DMS79 treated with DMSO at 0.1 percent for 48 hours (cell line): ENCODE data around the gene FOXN3.

ENCODE experiments used
- DNase-seq: peaks from one replicate; lab custom pipeline; 2025; lab: John Stamatoyannopoulos, UW

The FOXN3 gene

DNA sequence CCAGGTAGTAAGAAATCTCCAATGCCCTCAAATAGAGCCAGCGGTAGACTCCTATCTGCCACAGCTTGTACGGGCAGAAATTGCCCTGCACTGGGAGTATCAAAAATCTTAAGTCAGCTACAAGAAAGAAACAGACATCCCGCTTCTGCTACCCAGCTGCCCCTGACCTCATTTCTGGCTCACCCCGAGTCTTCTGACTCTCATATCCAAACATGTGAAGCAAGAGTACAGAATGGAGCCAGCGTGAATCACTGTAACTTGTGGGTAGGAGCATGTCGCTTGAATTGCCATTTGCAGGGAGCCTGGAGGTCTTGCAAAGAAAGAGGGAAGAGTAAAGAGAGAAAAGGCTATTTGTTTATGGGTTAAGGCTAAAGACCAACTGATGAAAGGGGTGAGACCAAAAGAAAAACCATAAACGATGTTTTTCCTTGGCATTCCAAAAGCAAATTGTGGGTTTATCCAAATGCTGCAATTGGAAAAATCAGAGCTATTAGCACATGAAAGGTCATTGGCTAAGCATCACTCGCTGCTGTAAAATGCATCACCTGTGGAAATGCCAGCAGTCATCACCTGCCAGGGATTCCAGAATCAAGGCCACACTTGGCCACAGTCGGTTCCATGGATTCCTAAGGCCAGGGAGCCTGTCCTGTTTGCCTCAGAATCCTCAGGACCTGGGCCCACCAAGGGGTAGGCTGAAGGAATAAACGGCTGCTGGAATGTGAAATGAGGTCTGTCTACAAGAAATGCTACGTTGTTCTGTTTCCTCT lies 86.6 kb downstream of the FOXN3 start:
- no peak for DNase-seq

DNA sequence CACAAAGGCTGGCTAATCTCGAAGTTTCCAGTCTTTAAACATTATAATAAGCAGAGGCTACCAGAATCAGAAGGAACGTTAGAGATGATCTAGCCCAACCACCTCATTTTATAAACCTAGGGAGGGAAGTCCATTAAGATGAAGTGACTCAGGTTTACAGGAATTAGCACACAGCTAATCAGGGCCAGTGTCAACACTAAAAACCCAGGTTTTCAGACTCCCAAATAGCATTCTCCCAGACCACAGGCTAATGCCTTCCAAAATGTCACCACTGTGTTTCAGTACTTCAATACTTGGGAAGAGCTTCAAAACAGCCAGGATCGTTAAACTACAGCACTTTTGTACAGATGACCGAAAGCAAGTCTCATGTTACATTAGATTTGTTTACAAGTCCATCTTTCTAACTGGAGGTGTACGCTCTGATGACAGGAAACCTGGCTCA lies 89.2 kb downstream of the FOXN3 start:
- peak; percentile 84 for DNase-seq

DNA sequence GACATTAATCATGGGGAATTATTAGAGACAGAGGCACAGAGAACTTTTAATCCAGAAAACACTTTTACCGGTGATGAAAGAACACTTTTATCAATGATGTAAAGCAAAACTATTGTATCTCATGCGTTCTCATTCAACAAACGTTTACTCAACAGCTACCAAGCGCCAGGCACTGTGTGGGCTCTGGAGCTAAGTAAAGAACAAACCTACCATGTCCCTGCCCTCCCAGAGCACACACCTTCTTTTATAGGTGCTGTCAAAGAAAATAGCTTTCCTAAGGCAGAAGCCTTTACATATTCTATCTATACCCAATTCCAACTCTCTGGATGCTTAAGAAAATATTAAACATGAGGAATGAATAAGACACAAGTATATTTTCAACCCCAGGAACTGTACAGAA lies 91.1 kb downstream of the FOXN3 start:
- no peak for DNase-seq

DNA sequence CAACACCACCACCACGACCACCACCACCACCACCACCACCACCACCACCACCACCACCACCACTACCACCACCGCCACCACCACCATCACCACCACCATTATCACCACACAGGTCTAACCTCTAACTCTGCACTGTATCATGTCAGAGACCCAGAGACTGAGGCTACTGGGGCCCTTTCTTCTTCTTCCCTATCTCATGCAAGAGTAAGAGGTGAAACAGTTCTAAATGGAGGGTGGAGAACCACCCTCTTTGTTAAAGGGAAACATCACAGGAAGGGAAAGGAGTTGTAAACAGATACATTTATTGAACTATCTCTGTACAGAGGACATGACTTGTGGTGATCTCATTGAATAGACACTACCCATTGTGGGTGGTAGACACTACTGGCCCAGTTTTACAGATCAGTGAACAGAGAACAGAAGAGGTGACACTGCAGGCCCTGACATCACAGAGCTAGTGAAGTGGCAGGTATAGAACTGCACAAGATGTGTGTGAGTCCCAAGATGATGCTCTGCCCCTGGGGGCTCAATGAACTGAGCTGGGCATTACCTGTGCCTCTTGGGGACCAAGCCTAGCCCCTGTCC lies 91.6 kb downstream of the FOXN3 start:
- no peak for DNase-seq

DNA sequence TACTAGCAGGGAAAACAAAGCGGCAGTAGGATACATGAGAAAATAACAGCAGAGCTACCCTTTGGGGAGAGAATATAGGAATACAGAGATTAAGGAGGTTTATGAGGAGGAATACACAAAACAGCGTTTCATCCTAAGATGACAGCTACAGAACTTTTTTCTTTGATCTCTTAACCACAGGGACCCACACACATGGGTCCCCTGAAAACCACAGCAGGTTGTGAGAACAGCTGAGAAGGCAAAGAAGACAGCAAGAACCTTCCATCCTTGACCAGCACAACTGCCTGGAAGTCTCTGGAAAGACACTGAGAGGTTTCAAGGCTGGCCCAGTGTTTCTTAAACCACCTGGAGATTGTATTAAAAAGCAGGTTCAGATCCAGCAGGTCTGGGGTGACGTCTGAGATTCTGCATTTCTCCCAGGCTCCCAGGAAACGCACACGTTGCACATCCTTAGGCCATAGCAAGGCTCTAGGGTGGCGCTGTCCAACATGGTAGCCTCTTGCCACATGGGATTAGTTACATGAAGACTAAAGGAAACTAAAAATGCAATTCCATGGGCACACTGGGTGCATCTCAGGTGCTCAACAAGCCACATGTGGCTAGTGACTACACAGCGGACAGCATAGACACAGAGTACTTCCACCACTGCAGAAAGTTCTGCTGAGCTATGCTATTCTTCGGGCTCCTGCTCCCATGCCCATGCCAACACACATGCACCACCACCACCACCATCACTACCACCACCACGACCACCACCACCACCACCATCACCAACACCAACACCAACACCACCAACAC lies 92.3 kb downstream of the FOXN3 start:
- no peak for DNase-seq

DNA sequence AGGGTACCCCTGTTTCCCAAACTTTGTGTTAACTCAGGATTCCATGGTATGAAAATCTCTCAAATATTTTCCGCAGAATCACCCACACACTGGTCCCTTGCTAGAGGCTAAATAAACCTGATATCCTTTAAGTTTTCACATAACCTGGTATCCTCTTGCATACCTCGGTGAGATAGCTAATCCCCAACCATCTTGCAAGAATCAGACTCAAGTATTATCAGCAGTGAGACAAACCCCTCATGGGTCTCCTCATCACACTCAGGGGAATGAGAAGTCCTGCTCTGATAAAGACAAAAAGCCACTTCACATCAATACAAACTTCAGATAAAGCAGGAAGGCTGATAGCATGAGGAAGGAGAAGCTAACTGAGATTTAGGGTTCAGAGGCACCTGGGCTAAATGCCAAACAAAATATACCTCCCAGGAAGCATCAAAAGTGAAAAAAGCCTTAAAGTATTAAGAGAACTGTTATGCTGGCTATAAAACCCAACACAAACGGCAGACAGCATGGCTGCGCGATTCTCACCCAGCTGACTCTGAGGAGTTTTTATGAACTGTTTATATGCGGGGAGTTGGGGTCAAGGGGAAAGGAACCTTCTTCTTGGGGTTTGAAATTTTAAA lies 96.5 kb downstream of the FOXN3 start:
- DNase-seq, result no peak

DNA sequence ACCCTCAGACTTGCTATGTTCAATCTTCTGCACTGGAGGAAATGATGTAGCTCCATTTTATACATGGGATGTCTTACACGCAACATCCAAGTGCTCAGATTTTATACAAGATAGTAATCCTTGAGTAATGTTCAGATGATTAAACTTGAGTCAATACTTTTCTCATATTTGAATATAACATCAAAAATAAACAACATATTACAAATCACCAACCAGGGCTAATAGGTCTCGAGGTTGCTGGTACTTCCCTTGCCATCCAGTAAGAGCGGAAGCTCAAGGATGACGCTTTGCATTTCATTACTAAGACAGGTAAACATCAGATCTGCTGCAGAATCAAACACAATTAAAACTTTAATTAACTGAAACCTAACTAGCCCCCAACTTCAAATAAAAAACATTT lies 97.3 kb downstream of the FOXN3 start:
- DNase-seq, result no peak

DNA sequence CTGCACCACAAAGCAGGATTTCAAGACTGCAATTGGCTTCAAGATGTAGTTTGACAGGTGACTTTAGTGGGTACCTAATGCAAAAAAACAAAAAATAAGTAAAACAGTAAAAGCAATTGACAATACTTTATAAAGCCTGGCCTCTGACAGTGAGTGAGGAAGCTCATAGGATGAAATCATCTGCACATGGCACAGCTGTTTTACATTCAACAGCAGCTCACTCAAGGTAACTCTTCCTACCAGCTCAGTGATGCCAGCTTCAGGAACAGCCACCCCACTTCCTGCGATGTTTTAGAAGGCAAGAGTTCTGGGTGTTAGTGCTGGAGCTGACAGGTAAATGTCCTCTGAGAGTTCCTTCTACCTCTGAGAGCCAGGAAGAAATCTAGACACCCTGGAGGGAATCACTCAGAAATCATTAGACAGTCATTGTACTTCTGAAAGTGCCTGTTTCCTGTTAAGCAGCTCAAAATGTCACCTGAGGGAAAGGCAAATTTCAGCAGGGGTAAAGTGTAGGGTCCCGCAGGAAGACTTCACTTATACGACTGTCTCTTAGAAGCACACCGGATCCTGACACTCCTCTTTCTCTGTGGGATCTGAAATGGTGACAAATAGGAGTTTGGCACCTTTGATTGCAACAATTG lies 99.9 kb downstream of the FOXN3 start:
- no peak for DNase-seq

DNA sequence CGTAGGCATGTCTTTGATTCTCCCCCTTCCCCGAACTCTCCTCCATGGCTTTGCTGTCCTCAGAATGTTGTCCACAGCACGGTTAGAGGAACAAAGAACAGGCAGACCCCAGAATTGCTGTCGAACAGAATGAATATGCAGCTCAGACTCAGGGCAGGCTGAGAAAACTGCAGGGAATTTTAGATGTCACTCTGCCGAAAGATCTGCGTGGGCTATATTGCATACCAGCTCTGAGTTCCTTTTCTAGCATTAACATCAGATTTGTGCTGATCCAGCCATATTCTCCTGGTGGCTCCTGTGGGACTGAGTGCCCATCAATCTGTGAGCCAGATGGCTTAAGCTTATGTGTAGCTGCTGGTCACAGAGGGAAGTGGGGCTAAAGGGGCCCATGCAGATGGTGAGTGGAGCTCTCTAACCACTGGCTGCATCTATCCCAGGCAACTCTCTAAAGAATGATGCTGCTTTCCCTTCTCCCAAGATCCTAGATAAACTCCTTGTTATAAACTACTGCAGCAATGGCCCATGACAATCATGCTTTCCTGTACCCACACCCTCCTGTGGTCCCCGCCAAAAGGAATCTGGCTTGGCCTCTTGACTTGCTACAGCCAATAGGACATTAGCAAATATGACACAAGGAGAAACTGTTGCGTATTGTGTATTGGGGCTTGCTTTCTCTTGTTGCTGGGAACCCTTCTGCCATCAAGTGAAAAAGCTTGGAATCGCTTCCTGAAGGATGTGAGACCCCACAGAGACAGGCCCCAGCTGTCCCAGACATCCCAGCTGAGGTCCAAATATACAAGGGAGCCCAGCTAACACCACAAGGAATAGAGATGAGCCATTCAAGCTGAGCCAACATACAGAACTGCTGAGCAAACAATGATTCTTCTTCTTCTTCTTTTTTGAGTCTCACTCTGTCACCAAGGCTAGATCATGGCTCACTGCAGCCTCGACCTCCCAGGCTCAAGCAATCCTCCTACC lies 101.3 kb downstream of the FOXN3 start:
- no peak for DNase-seq

DNA sequence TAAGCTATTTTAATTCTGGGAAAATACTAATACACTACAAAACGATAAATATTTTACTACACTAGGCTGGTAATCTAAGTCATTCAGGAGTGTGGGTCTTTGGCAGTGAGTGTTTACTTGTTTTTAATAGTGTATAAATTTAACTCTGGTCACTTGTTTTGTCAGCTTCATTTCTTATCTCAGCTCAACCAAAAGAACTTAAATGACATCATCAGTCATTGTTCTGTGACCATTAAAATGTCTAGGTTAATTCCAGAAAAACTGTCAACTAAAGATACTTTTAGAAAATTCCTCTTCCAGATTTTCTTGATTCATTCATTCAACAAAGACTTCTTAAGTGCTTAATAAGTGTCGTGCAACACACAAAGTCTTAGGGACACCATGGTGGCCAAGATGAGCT lies 102.8 kb downstream of the FOXN3 start:
- no peak for DNase-seq

DNA sequence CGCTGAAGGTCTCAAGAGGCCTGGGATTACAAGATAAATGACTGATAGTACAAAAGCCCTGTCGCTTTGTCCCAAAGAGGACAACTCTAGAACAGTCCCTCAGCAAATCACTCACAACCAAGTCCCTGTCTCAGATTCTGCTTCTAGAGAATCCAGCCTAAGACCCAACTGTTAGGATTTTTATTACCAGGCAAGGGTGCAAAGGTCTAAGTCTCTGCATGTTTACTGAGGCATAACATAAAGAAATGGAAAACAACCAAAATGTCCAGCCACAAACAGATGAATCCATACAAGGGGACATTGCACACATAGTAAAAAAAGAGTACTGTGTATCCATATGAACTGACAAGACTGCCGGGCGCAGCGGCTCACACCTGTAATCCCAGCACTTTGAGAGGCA lies 104.1 kb downstream of the FOXN3 start:
- no peak for DNase-seq

DNA sequence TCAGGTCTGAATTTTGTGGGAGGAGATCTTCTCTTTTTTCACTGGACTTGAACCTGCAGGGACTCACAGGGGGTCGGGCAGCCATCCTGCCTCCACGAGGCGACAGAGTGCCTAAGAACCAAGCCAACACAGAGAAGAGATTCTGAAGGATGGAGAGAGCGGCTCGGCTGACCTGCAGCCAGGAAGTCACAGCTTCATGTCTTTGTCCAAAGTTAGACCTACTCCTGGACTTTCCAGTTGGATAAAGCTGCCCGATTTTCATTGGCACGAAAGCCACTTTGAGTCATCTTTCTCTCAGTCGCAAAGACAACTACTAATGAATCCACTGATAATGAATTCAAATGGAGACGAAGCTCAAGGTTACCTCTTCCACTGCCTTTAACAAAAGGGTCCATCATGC lies 106.8 kb downstream of the FOXN3 start:
- DNase-seq, result no peak

DNA sequence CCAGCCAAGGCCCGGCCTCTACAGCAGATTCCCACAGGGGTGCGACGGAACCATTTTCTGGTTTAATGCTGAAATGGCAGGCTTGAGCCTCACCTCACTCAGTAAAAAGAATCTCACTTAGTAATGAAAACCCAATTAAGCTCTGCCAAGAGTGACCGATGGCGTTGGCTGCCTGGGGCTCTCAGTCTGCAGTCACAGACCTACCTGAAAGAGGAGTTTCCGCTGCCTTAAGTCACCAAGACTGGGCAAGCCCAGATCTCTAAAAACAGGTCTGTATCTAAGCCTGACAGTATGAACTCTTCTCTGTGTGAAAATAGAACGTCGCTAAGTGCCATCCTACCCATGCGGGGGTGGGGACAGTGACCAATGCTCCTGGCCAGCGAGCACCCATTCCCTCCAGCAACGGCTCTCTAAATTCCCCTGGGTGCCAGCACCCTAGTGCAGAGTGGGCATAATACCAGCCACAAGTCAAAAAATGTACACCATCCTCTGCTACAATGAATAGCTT lies 107.3 kb downstream of the FOXN3 start:
- DNase-seq, result no peak

DNA sequence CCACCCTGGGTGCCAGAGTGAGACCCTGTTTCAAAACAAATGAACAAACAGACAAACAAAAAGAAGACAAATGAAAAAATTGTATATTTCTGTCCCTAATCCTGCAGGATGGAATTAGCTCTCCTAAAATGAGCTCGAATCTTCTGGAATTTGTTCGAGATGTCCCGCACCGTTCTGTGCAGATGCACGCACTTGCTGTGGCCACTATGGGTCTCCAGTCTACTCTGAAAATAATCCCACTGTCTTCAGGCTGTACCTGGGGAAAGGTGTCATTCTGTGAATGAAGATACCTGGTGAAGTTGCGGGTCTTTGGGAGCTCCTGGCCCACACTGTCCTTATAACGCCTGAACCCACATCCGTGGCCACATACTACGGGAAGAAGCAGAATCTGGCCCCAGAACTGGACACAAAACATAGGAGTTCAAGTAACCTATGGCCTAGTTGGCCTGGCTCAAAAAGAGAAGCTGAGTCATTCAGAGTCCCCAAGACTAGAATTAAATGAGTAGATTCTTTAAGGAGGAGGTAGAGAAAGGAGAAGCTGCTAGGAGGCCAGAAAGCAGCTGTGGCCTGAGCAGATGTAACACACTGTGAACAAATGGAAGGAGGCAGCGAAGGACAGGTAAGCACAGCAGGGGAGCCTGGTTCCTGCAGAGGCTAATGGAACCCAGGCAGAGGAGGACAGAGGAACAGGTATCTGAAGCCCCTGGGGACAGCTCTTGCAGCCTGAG lies 108.6 kb downstream of the FOXN3 start:
- DNase-seq, result no peak

DNA sequence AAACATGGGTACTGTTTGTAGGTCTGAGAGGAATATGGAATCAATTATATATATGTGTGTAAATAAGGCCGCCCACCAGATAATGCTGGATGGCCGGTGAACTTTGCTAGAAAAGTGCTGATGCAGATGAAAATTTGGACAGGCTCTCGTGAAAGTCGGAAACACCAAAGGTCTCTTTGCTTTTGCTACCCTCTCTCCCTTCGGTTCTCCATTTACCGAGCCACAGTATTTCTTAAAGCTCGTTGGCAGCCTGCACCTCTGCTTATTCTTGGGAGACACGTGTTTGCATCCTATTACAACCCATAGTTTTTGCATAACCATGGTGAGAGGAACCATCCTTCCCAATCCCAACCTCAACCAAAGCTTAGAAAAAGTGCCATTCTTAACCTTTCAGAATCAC lies 109.6 kb downstream of the FOXN3 start:
- no peak for DNase-seq

DNA sequence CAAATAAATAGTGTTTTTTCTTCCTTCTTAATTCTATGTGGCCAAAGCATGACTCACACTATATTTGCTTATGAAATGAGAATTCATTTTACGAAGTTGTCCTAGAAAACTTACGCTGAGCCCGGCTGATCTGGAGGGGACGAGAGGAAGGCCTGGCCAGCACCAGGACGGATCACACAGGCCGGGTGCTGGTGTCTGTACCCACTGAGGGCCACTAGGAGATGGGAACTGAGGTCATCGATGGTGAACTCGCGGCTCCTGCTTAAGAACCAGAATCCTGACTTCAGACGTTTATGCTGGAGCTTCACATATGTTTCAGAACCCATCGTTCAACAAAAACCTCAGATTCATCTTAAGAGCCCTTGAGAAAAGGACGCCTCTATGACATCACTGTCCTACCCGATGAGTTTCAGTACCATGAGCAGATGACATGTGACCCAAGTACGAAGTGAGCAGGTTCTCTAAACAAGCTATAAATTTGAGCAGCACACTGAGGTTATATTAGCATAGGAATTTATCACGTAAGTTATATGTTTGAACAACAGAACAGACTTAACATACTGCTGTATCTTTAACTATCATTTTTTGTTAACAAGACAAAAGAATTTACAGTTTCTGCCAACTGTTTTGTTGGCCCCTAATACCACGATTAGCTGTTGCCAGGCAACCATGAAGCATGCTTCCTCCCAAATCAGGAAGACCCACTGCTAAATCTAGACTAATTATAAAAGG lies 111.9 kb downstream of the FOXN3 start:
- DNase-seq, result peak; percentile 90

DNA sequence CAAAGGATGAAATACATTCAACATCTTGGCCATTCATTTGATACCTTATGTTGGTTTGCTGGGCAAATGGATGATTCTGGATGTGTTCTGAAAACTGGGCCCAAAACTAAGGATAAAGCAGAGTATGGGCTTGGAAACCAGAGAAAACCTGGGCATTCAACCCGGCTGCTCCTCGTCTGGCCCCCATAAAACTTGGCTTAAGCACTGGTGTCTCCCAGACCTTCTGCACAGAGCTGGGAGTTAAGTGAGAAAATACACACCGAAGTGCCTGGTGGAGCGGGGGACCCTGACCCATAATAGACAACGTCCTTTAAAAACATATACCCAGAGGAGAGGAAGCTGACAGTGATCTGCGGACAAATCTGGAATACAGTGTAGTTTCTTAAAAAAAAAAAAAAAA lies 112.5 kb downstream of the FOXN3 start:
- peak; percentile 65 for DNase-seq

DNA sequence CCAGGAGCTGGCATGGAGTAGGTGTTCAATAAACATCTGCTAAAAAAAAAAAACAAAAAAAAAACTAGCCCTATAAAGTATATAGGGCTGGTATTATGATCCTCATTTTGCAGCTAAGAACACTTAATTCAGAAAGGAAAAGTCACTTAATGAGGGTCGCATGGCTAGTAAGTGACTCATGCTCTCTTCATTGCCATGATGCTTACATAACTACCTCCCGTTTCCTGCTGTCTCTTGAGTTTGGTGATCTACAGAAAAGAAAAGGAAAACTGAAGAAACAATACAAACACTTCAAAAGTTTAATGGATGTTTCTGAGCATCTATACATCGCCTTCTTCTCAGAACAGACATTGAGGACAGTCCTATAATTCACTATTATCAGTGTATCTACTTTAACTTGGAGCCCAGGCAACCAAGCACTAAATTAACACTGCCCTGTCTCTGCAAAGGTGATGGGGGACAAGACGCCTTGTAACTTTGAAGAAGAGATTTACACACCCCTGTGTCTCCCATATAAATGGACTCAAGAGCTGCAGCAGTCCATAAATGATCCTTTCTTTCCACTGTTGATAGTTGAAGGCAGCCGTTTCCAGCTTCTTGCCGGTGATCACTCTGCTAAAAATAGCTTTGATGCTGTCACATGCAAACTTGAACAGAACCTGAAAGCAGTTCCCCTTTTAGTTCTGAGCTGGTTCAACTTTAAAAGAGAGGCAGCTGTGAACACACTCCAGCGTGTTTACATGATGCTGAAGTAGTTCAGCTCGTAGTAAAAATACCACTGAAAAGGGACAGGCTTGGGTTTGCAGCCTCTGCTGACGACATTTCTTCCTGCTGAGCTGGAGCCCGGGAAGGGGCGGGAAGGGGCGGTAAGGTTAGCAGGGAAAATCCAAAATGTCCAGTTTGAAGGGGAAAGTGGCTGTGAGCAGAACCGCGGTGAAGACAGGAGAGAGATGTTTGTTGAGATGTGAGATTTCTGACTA lies 113.3 kb downstream of the FOXN3 start:
- peak; percentile 97 for DNase-seq
